SK-N-SH (cell line): Measurements from ENCODE around the gene SCD. TPM values are rescaled to one million over a fixed set of nuclear protein-coding genes. Genes with fewer than 3 reads are reported as not detected.

Experiments used
- CTCF ChIA-PET: fragments of 300-600, 350-600 bp; formaldehyde crosslinking; extraction: SDS; loops from one replicate; lab custom pipeline; 2021; lab: Yijun Ruan, JAX
- POLR2A ChIA-PET: fragments of 350-600 bp; sonication (Branson Sonifier 250); formaldehyde crosslinking; extraction: SDS; loops from one replicate; lab custom pipeline; 2020; ENCODE audit warnings: antibody characterized with exemption, inconsistent platforms; lab: Yijun Ruan, JAX
- DNase-seq: peaks from one replicate; pipeline ENCODE4 v3.0.0; 2012
- H2AFZ ChIP-seq: fragments of 200-600 bp; sonication (generic); 2 replicates; pipeline ENCODE4 v1.8.1; 2016; ENCODE audit warnings: antibody characterized with exemption, mild to moderate bottlenecking, low read depth
- H3F3A ChIP-seq: fragments of 200-600 bp; sonication (generic); replicated peaks from 2 replicates; pipeline ENCODE3; 2016; ENCODE audit warnings: antibody characterized with exemption, mild to moderate bottlenecking; ENCODE audit not compliant: insufficient read depth
- H3K27ac ChIP-seq, 2 experiments: fragments of 200-500 bp in 1 of 2; fragments of 200-600 bp in 1 of 2; sonication (Bioruptor generic) in 1 of 2; sonication (generic), shearing (Covaris generic) in 1 of 2; 2 replicates each; pipeline versions ENCODE4 v1.5.1 to v1.6.1; 2014 to 2016; ENCODE audit warnings: low read depth in 2 of 2, inconsistent platforms in 1 of 2, low read length in 1 of 2, mild to moderate bottlenecking in 1 of 2, mixed read lengths in 1 of 2
- H3K27me3 ChIP-seq: fragments of 200-600 bp; sonication (generic), shearing (Covaris generic); 2 replicates; pipeline ENCODE4 v1.6.1; 2016; ENCODE audit warnings: mixed run types; ENCODE audit not compliant: insufficient read depth
- H3K36me3 ChIP-seq, 2 experiments: fragments of 200-500 bp in 1 of 2; fragments of 200-600 bp in 1 of 2; sonication (Bioruptor generic) in 1 of 2; sonication (generic) in 1 of 2; replicated peaks in 1 of 2; 2 replicates each; pipeline versions ENCODE3 to v1.5.1; 2014 to 2016; ENCODE audit warnings: low read length in 1 of 2, mild to moderate bottlenecking in 1 of 2; ENCODE audit not compliant: insufficient read depth in 2 of 2, control insufficient read depth in 1 of 2
- H3K4me1 ChIP-seq, 2 experiments: fragments of 200-500 bp in 1 of 2; fragments of 200-600 bp in 1 of 2; sonication (Bioruptor generic) in 1 of 2; sonication (generic), shearing (Covaris generic) in 1 of 2; 2 replicates each; pipeline versions ENCODE4 v1.5.1 to v1.6.1; 2014 to 2016; ENCODE audit warnings: low read depth in 1 of 2, low read length in 1 of 2, mixed run types in 1 of 2; ENCODE audit not compliant: insufficient read depth in 2 of 2, control insufficient read depth in 1 of 2
- H3K4me2 ChIP-seq: fragments of 200-600 bp; sonication (generic), shearing (Covaris generic); 2 replicates; pipeline ENCODE4 v1.6.1; 2017; ENCODE audit warnings: mixed run types
- H3K4me3 ChIP-seq, 2 experiments: fragments of 200-500 bp in 1 of 2; fragments of 200-600 bp in 1 of 2; sonication (Bioruptor generic) in 1 of 2; sonication (generic), shearing (Covaris generic) in 1 of 2; 2 replicates each; pipeline versions ENCODE4 v1.5.1 to v1.8.1; 2014 to 2016; ENCODE audit warnings: low read depth in 2 of 2, inconsistent platforms in 1 of 2, low read length in 1 of 2, mild to moderate bottlenecking in 1 of 2, mixed read lengths in 1 of 2, moderate library complexity in 1 of 2
- H3K79me2 ChIP-seq: fragments of 200-600 bp; sonication (generic); 2 replicates; pipeline ENCODE4 v1.8.1; 2017; ENCODE audit warnings: mild to moderate bottlenecking; ENCODE audit not compliant: insufficient read depth
- H3K9ac ChIP-seq: fragments of 200-600 bp; sonication (generic); 2 replicates; pipeline ENCODE4 v1.6.1; 2017; ENCODE audit warnings: mixed run types
- H3K9me2 ChIP-seq: fragments of 200-600 bp; sonication (generic); 2 replicates; pipeline ENCODE4 v1.6.1; 2017; ENCODE audit warnings: mixed run types
- H3K9me3 ChIP-seq: fragments of 200-600 bp; sonication (generic); 2 replicates; pipeline ENCODE4 v1.6.1; 2017; ENCODE audit warnings: mixed run types, mild to moderate bottlenecking, moderate library complexity
- H4K20me1 ChIP-seq: fragments of 200-600 bp; sonication (generic); 2 replicates; pipeline ENCODE4 v1.6.1; 2017; ENCODE audit warnings: mild to moderate bottlenecking, mixed run types; ENCODE audit not compliant: insufficient read depth
- CHD2 ChIP-seq: fragments of 150-350 bp; IDR thresholded peaks from 2 replicates; pipeline ENCODE4 v1.6.1; 2018; ENCODE audit warnings: low read length; ENCODE audit not compliant: partially characterized antibody
- EZH2phosphoT487 ChIP-seq: fragments of 200-600 bp; sonication (generic); IDR thresholded peaks from 2 replicates; pipeline ENCODE4 v1.6.1; 2017; ENCODE audit warnings: low read depth, mixed run types, mild to moderate bottlenecking, antibody characterized with exemption, moderate library complexity, borderline replicate concordance
- FOXJ3 ChIP-seq: sonication (generic); formaldehyde crosslinking; IDR thresholded peaks from 2 replicates; pipeline ENCODE4 v1.5.1; 2020; ENCODE audit warnings: mild to moderate bottlenecking, missing genetic modification reagents
- FOXM1 ChIP-seq: IDR thresholded peaks from 2 replicates; pipeline ENCODE4 v1.4.0; 2012; ENCODE audit warnings: low read depth, mild to moderate bottlenecking
- GABPA ChIP-seq: IDR thresholded peaks from 2 replicates; pipeline ENCODE4 v1.4.0; 2012; ENCODE audit warnings: low read depth, mild to moderate bottlenecking
- IRF3 ChIP-seq: fragments of 150-350 bp; IDR thresholded peaks from 2 replicates; pipeline ENCODE4 v1.6.1; 2016; ENCODE audit warnings: mild to moderate bottlenecking, low read depth, low read length
- MAX ChIP-seq: IDR thresholded peaks from 2 replicates; pipeline ENCODE4 v1.4.0; 2012; ENCODE audit warnings: low read depth
- MXI1 ChIP-seq: IDR thresholded peaks from 2 replicates; pipeline ENCODE4 v1.6.1; 2012; ENCODE audit warnings: mild to moderate bottlenecking, low read depth, low read length, improper control_type of control experiment
- RAD21 ChIP-seq: IDR thresholded peaks from 2 replicates; pipeline ENCODE4 v1.6.1; 2012; ENCODE audit warnings: mild to moderate bottlenecking, low read length
- RXRA ChIP-seq: IDR thresholded peaks from 2 replicates; pipeline ENCODE4 v1.4.0; 2012; ENCODE audit warnings: low read depth, mild to moderate bottlenecking, borderline replicate concordance
- SMC3 ChIP-seq: IDR thresholded peaks from 2 replicates; pipeline ENCODE4 v1.6.1; 2012; ENCODE audit warnings: low read depth, low read length, improper control_type of control experiment
- USF2 ChIP-seq: fragments of 150-350 bp; IDR thresholded peaks from 2 replicates; pipeline ENCODE4 v1.6.1; 2017; ENCODE audit warnings: antibody characterized with exemption, low read length, low read depth, borderline replicate concordance
- YY1 ChIP-seq: IDR thresholded peaks from 2 replicates; pipeline ENCODE4 v1.4.0; 2012; ENCODE audit warnings: low read depth, mild to moderate bottlenecking
- ZBTB33 ChIP-seq: IDR thresholded peaks from 2 replicates; pipeline ENCODE4 v1.4.0; 2012; ENCODE audit warnings: low read depth, borderline replicate concordance
- WGBS: methylation state at CpG from one replicate; pipeline ENCODE4 v1.1.6; 2017; ENCODE audit warnings: low lambda C conversion rate; 5-methylcytosine and 5-hydroxymethylcytosine counted together
- polyA plus RNA-seq, 3 experiments: library from polyadenylated mRNA; depleted of rRNA; stranded (reverse); fragments of >200 nt; gene quantifications; 2 replicates each; pipeline ENCODE4 v1.2.3, GENCODE V29; 2012
- TF ChIP-seq, protein P1 (sequence below): IDR thresholded peaks from 2 replicates; pipeline ENCODE4 v1.4.0; 2012; ENCODE audit warnings: low read depth, borderline replicate concordance

SCD gene
- polyA plus RNA-seq, 1 of the 3 experiments (the other 2 are of a cell fraction): 19.7 TPM

GRCh38 chr10:100347568-100348195, 649 bp downstream of the SCD start:
- TF ChIP-seq SMC3 (no peak), FOXM1 (no peak), ZBTB33 (no peak), USF2 (no peak), MAX (peak; percentile 81), RAD21 (no peak), MXI1 (peak; percentile 96), CHD2 (peak; percentile 41)

GRCh38 chr10:100348389-100348927, 1.4 kb downstream of the SCD start:
- no peaks in the 10 kb centered on the region for H3K9me3 ChIP-seq
- peak overlapping the region in 1 of 2 experiments; percentile 94; a peak in 2 of 4 replicates for H3K27ac ChIP-seq
- H3K79me2 ChIP-seq: no peaks in the 10 kb centered on the region
- H4K20me1 ChIP-seq: no peaks in the 10 kb centered on the region
- peak overlapping the region; percentile 90 to 95; a peak in 3 of 4 replicates for H3K4me3 ChIP-seq
- DNase-seq: no peak
- peaks cover 0 to 45% of the 10 kb centered on the region in 2 experiments; a peak in 1 of 4 replicates for H3K4me1 ChIP-seq
- peaks cover 4% of the 10 kb centered on the region for H3F3A ChIP-seq
- ChIA-PET CTCF (interaction anchor here (1.3 to 24.3 kb wide), 10 partner anchors 10 to 170 kb away, joined by 4 to 432 read pairs (median 8); no protein-coding TSS in a partner anchor), POLR2A (interaction anchor here (1.0 to 4.0 kb wide), 3 partner anchors 22 to 25 kb away, joined by 5 to 53 read pairs (median 17); no protein-coding TSS in a partner anchor)
- H3K4me2 ChIP-seq: peak overlapping the region; percentile 96; the same call in 1 of the 2 replicates
- H3K27me3 ChIP-seq: no peaks in the 10 kb centered on the region
- H3K9me2 ChIP-seq: no peaks in the 10 kb centered on the region
- H2AFZ ChIP-seq: no peak overlapping the region
- peaks cover 4 to 44% of the 10 kb centered on the region in 2 experiments for H3K36me3 ChIP-seq
- 63% methylated on average over 3 of the region's 3 CpGs for WGBS
- no peak overlapping the region for H3K9ac ChIP-seq
- TF ChIP-seq, protein P1, sequence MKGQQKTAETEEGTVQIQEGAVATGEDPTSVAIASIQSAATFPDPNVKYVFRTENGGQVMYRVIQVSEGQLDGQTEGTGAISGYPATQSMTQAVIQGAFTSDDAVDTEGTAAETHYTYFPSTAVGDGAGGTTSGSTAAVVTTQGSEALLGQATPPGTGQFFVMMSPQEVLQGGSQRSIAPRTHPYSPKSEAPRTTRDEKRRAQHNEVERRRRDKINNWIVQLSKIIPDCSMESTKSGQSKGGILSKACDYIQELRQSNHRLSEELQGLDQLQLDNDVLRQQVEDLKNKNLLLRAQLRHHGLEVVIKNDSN: no peak
- TF ChIP-seq ZBTB33 (no peak), YY1 (no peak), FOXJ3 (CRISPR knock-in tag) (no peak), GABPA (no peak), IRF3 (no peak), RXRA (no peak), USF2 (no peak), EZH2phosphoT487 (no peak)

More at GRCh38 chr10:100347568-100348195, 649 bp downstream of the SCD start:
- Histone ChIP-seq H3K9me3 (no peaks in the 10 kb centered on the region), H4K20me1 (no peaks in the 10 kb centered on the region), H3K27me3 (no peaks in the 10 kb centered on the region), H3K9ac (peak overlapping the region; percentile 58; the same call in 1 of the 2 replicates), H3K79me2 (no peaks in the 10 kb centered on the region), H3K27ac (peak overlapping the region in 1 of 2 experiments; percentile 94; a peak in 2 of 4 replicates), H3K4me2 (peak overlapping the region; percentile 96), H3K4me3 (peak overlapping the region; percentile 90 to 95), H3K4me1 (peaks cover 0 to 45% of the 10 kb centered on the region in 2 experiments; a peak in 1 of 4 replicates), H3K36me3 (peaks cover 0 to 39% of the 10 kb centered on the region in 2 experiments), H3K9me2 (no peaks in the 10 kb centered on the region), H2AFZ (peak overlapping the region; percentile 89), H3F3A (peaks cover 4% of the 10 kb centered on the region)
- peak; percentile 41 for DNase-seq
- ChIA-PET POLR2A (interaction anchor here (1.1 to 4.0 kb wide), 8 partner anchors 7 to 171 kb away, joined by 3 to 53 read pairs (median 10); no protein-coding TSS in a partner anchor), CTCF (interaction anchor here (0.9 to 24.3 kb wide), 10 partner anchors 12 to 178 kb away, joined by 3 to 432 read pairs (median 6); no protein-coding TSS in a partner anchor)
- 4% methylated on average over 31 of the region's 32 CpGs for WGBS
